Measurements from ENCODE around the gene BEND3.

Gene BEND3

GRCh38 chr6:107080036-107080435, 35.3 kb downstream of the BEND3 start:
- peak; percentile 35 for DNase-seq

GRCh38 chr6:107079429-107079828, 35.9 kb downstream of the BEND3 start:
- no peak for DNase-seq

- no peak for DNase-seq
Measured at GRCh38 chr6:107077710-107078109, 37.6 kb downstream of the BEND3 start.

- no peak for DNase-seq
Measured at GRCh38 chr6:107075951-107076381, 39.3 kb downstream of the BEND3 start.

GRCh38 chr6:107070686-107071085, 44.6 kb downstream of the BEND3 start:
- no peak for DNase-seq

- no peak for DNase-seq
Measured at GRCh38 chr6:107069631-107070548, 45.4 kb downstream of the BEND3 start.

GRCh38 chr6:107068691-107069630, 46.4 kb downstream of the BEND3 start:
- DNase-seq: no peak

GRCh38 chr6:107066697-107067659, 48.3 kb downstream of the BEND3 start:
- no peak for DNase-seq

- DNase-seq: no peak
Measured at GRCh38 chr6:107064579-107065065, 50.7 kb downstream of the BEND3 start.

GRCh38 chr6:107062691-107063090, 52.6 kb downstream of the BEND3 start:
- DNase-seq: no peak

- no peak for DNase-seq
Measured at GRCh38 chr6:107061125-107062020, 53.9 kb downstream of the BEND3 start.

GRCh38 chr6:107060704-107061103, 54.6 kb downstream of the BEND3 start:
- no peak for DNase-seq

GRCh38 chr6:107059606-107060005, 55.7 kb downstream of the BEND3 start:
- no peak for DNase-seq

GRCh38 chr6:107057679-107058078, 57.6 kb downstream of the BEND3 start:
- DNase-seq: no peak

- no peak for DNase-seq
Measured at GRCh38 chr6:107056796-107057195, 58.5 kb downstream of the BEND3 start.

- DNase-seq: no peak
Measured at GRCh38 chr6:107047807-107048206, 67.5 kb downstream of the BEND3 start.

- DNase-seq: peak; percentile 67
Measured at GRCh38 chr6:107045826-107046675, 69.3 kb downstream of the BEND3 start.

- DNase-seq: no peak
Measured at GRCh38 chr6:107033126-107033525, 82.2 kb downstream of the BEND3 start.

GRCh38 chr6:107032051-107032450, 83.3 kb downstream of the BEND3 start:
- no peak for DNase-seq

GRCh38 chr6:107030151-107030550, 85.2 kb downstream of the BEND3 start:
- no peak for DNase-seq
